Measurements from ENCODE around the gene CYB5A. TPM values are rescaled to one million over a fixed set of nuclear protein-coding genes. Genes with fewer than 3 reads are reported as not detected.

Gene CYB5A
- total and polyA plus RNA-seq, 2 donors from 2014 or later = 243 to 1,143 TPM

- Histone ChIP-seq H3K27me3 (ENCODE audit: control insufficient read depth, insufficient read depth, low read length) (no peaks in the 10 kb centered on the region), H3K9me3 (ENCODE audit: control insufficient read depth in 2 of 3, insufficient read depth in 1 of 3, low read length in 3 of 3) (no peaks in the 10 kb centered on the region), H3K4me1 (ENCODE audit: control insufficient read depth in 2 of 3, insufficient read depth in 2 of 3, low read depth in 1 of 3, low read length in 3 of 3) (peaks cover 0 to 48% (median 18%) of the 10 kb centered on the region in 3 donors), H3K36me3 (ENCODE audit: control insufficient read depth in 2 of 3, insufficient read depth in 3 of 3, low read length in 3 of 3) (no peaks in the 10 kb centered on the region), H3K27ac (ENCODE audit: low read depth in 2 of 2, low read length in 2 of 2) (no peak overlapping the region), H3K9ac (ENCODE audit: low read length in 3 of 3) (no peak overlapping the region), H3K4me3 (ENCODE audit: low read length in 3 of 3) (no peak overlapping the region)
- no peak for TF ChIP-seq CTCF (IDR thresholded peaks at IDR 0.05; ENCODE audit: borderline replicate concordance, extremely low read depth, insufficient read depth)
- FAIRE-seq (no peak), DNase-seq (no peak)
- intact Hi-C loops (cut with DNase I) = no loop called here
These were observed 47.2 kb downstream of the CYB5A start for GRCh38 chr18:74244554-74244953.

- no peaks in the 10 kb centered on the region for H3K27me3 ChIP-seq (ENCODE audit: control insufficient read depth, insufficient read depth, low read length)
- no peak for TF ChIP-seq CTCF (IDR thresholded peaks at IDR 0.05; ENCODE audit: borderline replicate concordance, extremely low read depth, insufficient read depth)
- peaks cover 0 to 37% (median 10%) of the 10 kb centered on the region in 3 donors for H3K4me1 ChIP-seq (ENCODE audit: control insufficient read depth in 2 of 3, insufficient read depth in 2 of 3, low read depth in 1 of 3, low read length in 3 of 3)
- no peaks in the 10 kb centered on the region for H3K36me3 ChIP-seq (ENCODE audit: control insufficient read depth in 2 of 3, insufficient read depth in 3 of 3, low read length in 3 of 3)
- intact Hi-C loops (cut with DNase I) = no loop called here
- peak overlapping the region in 1 of 3 donors; percentile 29 for H3K4me3 ChIP-seq (ENCODE audit: low read length in 3 of 3)
- H3K27ac ChIP-seq (ENCODE audit: low read depth in 2 of 2, low read length in 2 of 2) = peak overlapping the region; percentile 68 to 80
- peak overlapping the region in 1 of 3 donors; percentile 57 for H3K9ac ChIP-seq (ENCODE audit: low read length in 3 of 3)
- no peaks in the 10 kb centered on the region for H3K9me3 ChIP-seq (ENCODE audit: control insufficient read depth in 2 of 3, insufficient read depth in 1 of 3, low read length in 3 of 3)
- DNase-seq (no peak), FAIRE-seq (no peak)
These were observed 48.6 kb downstream of the CYB5A start for GRCh38 chr18:74243127-74243526.

- Histone ChIP-seq H3K27me3 (ENCODE audit: control insufficient read depth, insufficient read depth, low read length) (no peaks in the 10 kb centered on the region), H3K36me3 (ENCODE audit: control insufficient read depth in 2 of 3, insufficient read depth in 3 of 3, low read length in 3 of 3) (no peaks in the 10 kb centered on the region), H3K4me1 (ENCODE audit: control insufficient read depth in 2 of 3, insufficient read depth in 2 of 3, low read depth in 1 of 3, low read length in 3 of 3) (peaks cover 0 to 35% (median 10%) of the 10 kb centered on the region in 3 donors), H3K9ac (ENCODE audit: low read length in 3 of 3) (peak overlapping the region in 2 of 3 donors; percentile 38 to 57), H3K27ac (ENCODE audit: low read depth in 2 of 2, low read length in 2 of 2) (peak overlapping the region; percentile 68 to 80), H3K4me3 (ENCODE audit: low read length in 3 of 3) (peak overlapping the region in 2 of 3 donors; percentile 29 to 40), H3K9me3 (ENCODE audit: control insufficient read depth in 2 of 3, insufficient read depth in 1 of 3, low read length in 3 of 3) (no peaks in the 10 kb centered on the region)
- TF ChIP-seq CTCF (IDR thresholded peaks at IDR 0.05; ENCODE audit: borderline replicate concordance, extremely low read depth, insufficient read depth) = peak; percentile 26
- intact Hi-C loops (cut with DNase I) = no loop called here
- peak in 4 of 5 donors; percentile 41 to 92 (median 60) for DNase-seq
- FAIRE-seq = peak; percentile 75
These were observed 49.2 kb downstream of the CYB5A start for GRCh38 chr18:74242438-74243096.

Measured in kidney (tissue), 14 donors.